ENCODE measurements around the gene DMRT1. TPM values are rescaled to one million over a fixed set of nuclear protein-coding genes. Genes with fewer than 3 reads are reported as not detected.

The DMRT1 gene
- total RNA-seq, 1 donor from 2014 or later, result not detected

DNA sequence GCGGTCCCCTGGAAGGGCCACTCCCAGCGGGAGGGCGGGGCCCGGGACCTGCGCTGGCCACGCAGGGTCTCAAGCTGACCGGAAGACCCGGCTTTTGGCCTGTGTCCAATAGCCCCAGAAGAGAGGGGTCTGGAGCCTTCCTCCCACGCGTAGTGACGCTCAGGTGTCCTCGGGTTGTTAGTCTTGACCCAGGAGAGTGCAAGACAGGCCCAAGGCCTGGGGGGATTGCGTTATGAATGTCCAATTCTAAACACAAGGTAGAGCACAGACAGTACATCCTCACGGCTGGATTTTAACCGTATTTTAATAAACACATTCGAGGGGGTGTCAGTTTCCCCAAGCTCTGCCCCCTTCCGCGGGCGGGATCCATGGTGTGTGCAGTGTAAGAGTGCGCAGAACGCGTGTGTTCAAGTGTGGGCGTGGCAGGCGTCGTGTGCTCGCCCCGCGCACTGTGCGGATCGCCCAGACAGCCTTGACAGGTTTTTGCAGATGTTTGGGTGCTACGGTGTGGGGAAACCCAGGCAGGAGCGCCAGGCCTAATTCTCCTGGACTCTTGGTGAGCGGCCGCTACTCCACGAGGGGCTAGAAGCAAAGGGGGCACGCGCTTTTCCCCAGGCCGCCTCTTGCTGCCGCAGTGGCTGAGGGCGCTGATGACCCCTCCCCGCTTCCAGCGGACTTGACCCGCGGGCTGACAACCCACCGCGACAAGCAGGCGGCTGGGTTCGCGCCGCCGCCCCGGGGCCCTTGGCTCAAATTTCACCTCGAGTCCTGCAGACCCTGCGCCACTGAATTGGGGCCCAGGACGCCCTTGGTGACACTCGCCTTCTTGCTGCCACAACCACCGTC, 128.9 kb downstream of the DMRT1 start:
- ATAC-seq (no peak), DNase-seq (ENCODE audit: low spot score) (no peak)

DNA sequence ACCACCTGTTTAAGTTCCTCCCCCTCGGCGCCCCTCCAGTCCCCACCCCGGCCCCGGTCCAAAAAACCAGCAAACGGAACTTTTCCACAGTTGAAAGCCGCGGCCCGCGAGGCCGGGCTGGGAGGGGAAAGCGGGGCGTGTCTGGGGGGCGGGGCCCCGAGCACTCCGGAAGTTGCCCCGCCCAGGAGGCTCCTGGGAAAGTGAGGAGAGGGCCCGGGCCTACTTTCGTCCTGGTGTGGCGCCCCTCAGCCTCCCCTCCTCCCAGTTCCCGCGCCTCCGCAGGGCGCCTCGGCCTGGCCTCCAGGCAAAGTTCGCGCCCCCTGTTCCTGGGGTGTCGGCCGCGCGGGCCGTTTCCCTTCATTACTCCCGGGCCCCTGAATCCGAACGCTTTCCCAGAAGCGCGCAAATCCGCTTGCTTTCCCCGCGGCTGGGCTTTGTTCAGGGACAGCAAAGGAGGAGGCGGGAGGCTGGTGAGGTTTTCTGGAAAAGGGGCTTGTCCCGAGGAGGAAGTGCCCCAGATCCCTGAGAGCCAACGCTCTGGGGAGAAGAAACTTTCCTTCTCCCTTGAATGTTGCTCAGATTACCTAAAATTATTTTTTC, 130.5 kb downstream of the DMRT1 start:
- ATAC-seq (no peak), DNase-seq (ENCODE audit: low spot score) (no peak)

DNA sequence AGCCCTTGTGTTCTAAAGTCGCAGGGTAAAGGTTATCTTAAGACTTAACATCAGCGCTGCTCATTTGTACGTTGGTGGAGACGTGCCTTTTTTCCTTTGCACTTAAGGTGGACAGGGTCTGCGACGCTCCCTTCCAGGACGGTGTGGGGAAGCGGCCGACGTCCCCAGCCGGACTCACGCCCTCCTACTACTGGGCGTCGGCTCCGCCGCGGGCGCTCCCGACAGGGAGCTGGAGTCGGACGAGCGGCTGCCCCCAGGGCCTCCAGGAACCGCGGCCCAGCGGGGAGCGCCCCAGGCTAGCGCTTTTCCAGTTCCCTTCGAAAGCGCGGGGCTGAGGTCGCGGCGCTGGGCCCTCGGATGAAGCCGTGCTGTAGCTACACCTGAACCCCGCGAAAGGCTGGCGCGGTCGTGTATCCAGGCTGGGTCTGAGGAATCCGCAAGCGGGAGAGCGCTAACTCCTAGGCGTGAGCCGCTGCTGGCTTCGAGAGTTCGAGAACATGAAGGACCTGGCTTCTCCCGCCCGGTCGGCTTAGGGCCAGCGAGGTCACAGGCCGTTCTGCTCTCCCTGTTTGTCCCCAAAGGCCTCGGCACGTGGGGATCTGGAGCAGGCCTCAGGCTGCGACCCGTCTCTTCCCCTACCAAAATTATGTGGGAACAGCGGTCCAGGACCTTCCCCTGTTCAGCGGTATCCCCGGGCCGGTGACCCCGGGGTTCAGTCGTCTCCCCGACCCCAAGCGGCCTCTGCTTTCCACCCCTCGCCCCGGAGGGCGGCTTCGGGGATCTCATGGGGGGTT, 131.2 kb downstream of the DMRT1 start:
- DNase-seq (ENCODE audit: low spot score) (no peak), ATAC-seq (peak; percentile 22)

DNA sequence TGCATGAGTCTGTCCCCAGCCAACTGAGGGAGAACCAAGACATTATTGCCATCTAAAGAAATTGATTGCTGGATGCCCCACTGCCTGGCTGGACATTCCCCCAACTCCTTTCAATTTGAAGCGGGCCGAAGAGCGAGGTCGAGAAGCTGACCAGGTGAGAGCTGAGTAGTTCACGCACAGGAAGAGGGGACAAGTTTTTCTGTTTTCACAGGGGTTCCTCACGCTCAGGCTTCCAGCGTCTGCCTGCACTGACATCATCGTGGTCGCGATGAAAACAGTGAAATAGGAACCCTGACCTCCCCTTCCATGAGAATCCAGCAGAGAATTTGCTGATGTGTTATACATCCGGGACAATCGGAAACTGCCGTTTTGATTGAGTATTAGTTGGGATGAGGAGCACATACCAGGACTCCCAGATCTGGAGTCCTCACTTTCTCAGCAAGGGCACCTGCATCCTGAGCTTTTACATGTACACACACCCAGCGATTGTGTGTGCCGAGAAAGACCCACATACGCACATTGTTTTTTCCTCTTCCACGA, 131.9 kb downstream of the DMRT1 start:
- ATAC-seq, result no peak
- DNase-seq (ENCODE audit: low spot score), result no peak

DNA sequence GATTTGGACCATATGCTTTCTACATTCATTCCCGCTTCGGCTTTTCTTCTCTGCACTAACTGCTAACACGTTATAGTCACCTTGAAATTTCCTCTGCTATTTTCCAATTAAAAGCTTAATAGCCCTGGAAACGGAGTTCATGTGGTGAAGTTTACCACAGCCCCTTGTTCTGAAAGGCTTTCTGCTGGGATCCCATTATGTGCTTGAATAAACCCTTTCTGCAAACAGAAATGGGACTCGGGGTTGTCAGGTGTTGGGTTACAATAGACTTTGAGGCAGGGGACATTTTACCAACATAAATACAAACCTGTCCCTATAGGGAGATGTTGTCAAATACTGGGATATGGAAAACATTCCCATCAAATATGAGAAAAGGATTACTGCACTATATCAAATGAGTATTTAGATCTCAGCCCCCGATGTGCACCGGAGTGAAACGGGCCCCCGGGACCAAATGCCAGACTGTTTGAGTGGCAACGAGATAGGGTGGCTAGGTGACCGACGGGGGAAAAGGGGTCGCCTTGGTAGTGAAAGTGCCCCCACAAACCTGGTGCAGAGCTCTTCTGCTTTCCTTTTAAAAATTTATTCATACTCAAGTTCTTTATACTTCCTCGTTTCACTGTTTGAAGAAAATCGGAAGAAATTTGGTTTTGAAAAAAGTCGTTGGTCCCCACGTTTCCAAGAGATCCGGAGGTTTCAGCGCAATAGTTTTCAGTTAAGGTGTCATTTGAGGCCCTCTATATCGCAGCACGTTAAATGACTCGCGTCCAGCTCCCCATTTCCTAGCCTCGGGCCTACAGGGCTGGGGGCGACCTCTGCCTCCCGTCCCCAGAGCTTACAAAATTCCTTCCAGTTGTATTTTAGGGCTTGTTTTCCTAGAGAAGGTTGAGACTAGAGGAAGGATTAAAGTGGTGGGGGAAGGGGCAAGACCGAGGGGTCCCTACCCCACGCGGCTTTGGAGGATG, 132.8 kb downstream of the DMRT1 start:
- ATAC-seq (no peak), DNase-seq (ENCODE audit: low spot score) (no peak)

DNA sequence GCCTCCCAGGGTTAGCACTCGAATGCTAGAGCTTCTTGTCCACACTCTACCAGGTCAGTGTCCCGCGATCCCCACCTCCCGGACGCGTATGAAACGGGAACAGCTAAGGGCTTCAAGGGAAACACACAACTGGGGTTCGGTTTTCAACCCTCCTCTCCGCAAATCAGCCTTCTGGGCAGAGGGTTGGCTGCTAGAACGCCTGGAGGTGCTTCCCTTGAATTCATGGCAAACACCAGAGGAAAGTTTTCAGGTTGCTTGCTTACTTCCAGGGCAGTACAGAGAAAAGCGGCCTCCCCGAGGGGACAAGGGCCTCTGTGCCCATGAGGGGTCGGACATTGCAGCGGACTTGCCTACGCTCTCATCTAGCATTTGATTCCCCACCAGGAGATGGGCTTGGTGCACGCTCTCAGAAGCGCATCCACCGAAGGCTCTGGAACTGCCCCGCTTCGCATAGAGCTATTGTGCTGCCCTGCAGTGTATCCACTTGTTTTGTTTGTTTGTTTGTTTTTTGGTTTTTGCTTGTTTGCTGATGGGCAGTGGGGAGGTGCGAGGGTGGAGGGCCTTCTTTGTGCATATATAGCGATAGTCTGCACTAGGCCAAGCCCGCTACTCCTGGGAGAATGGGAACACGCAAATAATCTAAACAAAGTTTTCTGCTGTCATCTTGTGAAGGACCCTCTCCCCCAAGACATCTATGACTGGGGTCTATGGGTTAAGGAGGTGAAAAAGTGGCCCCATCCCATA, 133.7 kb downstream of the DMRT1 start:
- no peak for DNase-seq (ENCODE audit: low spot score)
- ATAC-seq, result no peak

DNA sequence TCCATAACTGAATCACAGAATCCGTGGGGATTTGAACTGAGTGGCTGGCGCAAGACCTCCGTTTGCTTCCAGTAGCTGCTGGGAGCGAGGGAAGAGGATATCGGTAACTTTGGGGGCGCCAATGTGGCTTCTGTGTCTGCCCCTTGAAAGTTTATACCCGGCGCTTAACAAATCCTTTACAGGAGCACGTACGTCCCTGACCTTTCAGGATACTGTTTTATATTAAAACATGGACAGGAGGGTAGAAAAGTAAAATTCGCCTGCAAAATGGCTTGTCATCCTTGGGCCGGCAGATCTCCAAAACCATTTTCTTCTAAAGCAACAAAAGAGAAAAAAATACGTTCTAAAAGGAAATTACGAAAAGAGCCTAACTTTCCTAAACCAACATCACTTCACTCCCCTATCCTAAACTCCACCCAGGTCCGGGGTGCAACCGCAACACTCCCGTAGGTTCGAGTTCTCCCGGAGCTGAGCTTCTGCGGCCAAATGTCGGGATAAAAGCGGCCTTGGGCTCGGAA, 134.3 kb downstream of the DMRT1 start:
- ATAC-seq (no peak), DNase-seq (ENCODE audit: low spot score) (no peak)

DNA sequence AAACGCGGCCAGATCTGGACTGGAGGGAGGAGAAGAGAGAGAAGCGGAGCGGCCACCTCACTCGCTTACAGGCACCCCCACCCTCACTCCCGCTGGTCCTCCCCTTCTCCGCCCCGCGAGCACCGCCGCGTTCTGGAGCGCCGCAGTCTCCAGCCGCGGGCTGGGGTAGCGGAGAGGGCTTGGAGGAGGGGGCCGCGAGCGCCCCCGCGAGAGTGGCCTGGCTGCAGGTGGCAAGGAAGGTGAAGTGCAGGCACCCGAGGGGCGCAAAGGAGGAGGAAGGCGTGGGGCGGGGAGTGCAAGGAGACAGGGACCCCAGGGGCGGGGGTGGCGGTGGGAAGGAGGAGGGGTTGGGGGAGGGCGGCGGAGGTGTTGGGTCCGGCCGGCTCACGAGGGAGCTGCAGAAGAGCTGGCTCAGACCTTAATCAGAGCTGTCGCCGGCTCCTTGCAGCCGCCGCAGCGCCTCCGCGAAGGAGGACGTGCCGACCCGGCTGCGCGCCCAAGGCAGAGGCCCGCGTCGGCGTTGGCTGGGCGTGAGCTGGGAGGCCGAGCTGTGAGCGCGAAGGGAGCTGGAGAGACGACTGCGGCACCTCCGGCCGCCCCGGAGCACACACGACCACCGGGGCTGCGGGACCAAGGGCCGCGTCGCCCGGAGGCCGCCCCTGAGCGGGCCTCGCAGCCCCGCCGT, 134.9 kb downstream of the DMRT1 start, which contains the start of gene DMRT3:
Gene DMRT3, plus strand, starts transcription at position 398 of the 685 bp plus-strand sequence. CDS start 347 bp downstream, outside the sequence.
- ATAC-seq (no peak), DNase-seq (ENCODE audit: low spot score) (no peak)

DNA sequence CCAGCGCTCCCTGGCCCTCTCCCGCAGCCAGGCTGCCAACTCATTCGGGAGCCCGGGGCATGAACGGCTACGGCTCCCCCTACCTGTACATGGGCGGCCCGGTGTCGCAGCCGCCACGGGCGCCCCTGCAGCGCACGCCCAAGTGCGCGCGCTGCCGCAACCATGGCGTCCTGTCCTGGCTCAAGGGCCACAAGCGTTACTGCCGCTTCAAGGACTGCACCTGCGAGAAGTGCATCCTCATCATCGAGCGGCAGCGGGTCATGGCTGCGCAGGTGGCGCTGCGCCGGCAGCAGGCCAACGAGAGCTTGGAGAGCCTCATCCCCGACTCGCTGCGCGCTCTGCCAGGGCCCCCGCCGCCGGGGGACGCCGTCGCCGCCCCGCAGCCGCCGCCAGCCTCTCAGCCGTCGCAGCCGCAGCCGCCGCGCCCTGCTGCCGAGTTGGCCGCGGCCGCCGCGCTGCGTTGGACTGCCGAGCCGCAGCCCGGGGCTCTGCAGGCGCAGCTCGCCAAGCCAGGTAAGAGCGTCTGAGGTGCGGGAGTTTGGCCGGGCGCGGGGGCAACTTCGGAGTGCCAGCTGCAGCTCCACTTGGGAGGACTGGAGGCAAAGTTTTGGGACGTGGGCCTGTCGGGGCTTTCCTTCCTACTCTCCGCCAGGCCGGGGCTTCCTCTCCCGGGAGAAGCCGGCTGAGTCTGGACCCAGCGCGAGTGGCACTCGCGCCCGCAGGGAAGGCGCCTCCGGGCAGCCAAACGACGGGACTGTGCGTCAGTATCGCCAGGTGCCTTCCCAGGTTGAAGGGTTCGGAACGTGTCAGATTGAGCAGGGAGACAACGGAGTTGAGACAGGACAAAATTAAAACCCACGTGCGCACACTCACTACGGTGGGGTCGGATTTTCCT, 135.7 kb downstream of the DMRT1 start:
- no peak for DNase-seq (ENCODE audit: low spot score)
- ATAC-seq, result no peak

DNA sequence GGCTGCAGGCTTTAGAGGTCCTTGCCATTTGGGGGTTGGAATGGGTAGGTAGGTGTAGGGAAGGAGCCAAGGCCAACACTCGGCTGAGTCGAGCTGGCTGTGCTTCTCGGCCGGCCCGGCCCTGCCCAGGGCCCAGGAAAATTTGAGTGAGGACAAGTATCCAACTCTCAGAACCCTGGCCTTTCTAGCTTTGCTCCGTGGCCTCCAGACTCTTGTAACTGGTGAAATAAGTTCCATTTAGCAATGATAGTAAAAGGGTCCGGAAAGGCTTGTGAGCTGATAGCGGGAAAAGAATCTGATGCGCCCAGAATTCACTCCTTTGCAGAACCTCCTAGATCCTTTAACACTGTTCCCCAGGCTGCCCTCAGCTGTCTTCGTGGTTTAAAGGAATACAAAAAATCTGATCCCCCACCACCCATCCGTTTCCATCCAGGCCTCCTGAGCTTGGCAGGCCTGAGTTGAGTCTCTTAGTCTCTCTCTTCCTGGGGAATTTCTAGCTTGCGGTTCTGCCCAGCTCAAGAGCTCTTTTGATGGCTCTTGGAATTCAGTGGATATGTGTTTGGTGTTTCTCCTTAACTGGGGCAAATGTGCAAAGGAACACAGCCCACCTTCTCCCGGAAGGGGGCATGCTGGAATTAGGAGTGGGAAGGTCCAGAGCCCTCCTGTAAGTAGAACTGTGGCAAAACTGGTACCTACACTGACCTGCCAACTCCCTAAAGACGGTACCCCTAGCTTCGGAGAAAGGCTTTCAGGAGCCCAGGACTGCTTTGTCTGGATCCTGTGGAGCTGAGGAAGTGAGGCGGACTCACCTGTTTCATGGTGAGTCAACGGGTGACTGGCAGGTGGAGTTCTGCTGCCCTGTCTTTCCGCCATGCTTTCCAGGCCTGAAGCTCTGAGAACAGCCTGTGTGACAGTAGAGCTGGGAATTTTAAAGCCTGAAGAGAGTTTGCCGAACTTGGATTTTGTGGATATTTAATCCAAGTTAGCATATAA, 136.6 kb downstream of the DMRT1 start:
- DNase-seq (ENCODE audit: low spot score) (no peak), ATAC-seq (no peak)

DNA sequence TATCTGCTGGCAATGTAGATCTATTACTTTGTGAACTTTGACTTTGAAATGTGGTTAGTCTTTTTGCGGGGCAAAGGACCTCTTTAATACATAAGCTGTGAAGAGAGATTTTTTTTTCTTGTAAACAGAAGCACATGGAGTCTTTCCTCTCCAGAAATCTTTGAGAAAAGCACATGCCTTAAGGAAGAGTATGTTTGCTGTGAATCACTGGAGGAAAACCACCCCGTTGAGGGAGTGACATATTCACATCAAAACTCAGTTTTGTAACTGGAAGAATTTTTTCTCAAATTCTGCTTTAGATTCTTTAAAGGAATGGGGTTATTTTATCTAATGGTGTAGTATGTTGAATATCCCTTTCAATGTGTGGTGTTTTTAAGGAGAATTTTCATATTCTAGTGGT, 138.5 kb downstream of the DMRT1 start:
- DNase-seq (ENCODE audit: low spot score) (no peak), ATAC-seq (no peak)

DNA sequence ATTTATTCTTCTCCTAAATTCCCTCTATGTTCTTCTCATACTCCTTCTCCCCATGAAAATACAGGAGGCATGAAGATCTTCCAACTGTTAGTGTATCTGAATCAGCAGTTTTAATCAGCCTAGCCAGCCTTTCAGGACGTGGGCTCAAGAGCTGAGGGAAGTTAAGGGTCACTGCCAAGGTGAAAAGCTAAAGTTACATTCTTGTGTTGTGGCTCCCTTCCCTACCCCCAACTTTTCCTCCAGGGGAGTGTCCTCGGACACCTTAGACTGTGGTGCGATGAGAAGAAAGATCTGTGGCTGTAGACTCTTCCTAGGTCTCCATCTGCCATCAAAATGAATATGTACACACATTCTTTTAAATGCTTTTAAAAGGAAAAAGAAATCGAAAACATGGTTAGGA, 139.1 kb downstream of the DMRT1 start:
- DNase-seq (ENCODE audit: low spot score) (no peak), ATAC-seq (no peak)

DNA sequence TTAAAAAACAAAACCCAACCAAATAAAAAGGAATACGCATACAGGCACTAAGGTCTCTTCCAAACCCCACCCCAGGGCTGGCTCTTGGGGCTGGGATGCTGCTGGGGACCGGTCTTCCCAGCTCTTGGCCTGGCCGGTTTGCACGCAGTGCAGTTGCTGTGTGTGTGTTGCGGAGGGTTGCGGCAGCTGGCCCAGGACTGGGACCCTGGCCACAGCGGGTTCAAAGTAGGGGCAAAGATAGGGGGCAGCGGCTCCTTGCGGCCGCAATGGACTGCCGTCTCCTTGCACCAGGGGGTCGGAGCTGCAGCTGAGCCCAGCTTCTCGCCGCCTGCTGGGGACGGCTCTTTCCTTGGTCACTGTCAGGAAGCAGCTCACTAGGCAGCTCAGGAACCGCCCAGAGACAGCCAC, 140.0 kb downstream of the DMRT1 start:
- no peak for DNase-seq (ENCODE audit: low spot score)
- no peak for ATAC-seq

DNA sequence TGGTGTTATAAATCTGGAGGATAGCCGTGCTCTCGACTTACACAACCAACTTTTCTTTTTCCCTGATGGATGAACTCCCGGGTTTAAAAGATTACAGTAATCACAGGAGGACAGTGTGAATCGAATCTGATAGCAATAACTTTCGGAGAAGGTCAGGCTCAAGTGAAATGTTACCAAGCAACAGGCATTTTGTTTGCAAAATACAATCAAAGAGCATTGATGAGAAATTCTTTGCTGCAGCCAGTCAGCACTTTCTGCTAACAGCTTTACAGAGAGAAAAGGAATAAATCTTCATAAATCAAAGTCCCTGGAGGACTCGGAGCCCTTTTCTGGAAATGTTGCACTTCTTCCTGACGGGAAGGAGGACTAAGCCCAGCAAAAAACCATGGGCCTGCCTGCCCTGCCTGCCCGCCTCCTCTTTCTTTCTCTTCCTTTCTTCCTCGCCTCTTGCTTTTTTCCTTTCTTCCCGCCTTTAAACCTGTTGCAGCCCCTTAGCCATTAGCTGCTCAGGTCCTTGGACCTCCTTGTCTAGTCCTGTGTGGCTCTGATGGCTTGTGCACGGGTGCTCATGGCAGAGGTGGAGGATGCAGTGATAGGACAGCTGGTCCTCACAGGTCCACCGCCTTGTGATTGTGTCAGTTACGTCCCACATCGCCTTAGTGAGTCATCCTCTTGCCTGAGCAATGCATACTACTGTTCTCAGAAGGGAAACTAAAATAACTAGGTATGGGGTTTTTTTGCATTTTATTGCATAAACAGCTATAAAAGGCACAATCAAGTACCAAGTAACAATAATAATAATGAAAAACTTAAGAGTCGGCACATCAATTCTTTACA, 141.1 kb downstream of the DMRT1 start:
- ATAC-seq (no peak), DNase-seq (ENCODE audit: low spot score) (no peak)

DNA sequence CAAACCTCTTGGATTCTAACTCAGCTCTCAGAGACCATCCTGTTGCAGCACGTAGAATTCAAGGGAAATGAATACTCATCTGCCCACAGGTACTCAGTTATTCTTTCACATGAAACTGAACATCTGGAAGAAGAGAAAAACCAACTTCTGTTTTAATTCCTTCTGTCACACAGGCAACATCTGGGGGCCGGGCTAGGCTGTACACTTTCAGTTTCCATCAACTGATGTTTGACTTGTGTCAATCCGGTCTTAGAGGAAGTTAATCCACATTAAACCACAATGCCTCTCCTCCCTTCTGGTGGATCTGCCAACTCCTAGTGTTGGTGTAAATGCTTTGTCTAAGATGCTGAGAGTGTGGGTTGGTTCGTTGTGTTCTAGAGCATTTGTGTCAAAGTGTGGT, 152.5 kb downstream of the DMRT1 start:
- DNase-seq (ENCODE audit: low spot score) (no peak), ATAC-seq (no peak)

DNA sequence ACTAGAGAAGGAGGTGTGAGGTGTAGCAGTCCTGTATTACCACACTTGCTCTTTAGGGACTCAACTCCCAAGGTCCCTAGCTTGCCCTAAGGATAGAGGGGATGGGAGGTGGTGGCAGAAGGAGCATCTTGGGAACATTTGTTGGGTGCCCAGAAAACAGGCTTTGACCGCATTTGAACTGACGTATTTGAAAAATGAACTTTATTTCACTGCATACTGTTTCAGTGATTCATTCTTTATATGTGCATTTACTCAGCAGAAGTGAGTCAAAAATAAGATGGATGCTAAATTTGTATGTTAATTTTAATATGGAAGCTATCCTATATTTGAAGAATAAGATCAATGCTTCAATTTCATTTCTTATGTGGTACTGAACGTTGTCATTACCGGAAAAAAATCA, 153.7 kb downstream of the DMRT1 start:
- DNase-seq (ENCODE audit: low spot score) (no peak), ATAC-seq (no peak)

All from left lobe of liver (tissue), 2 donors.